Aorta (tissue), 5 donors: ENCODE data around the gene ATF7. TPM values are rescaled to one million over a fixed set of nuclear protein-coding genes. Genes with fewer than 3 reads are reported as not detected.
A peak's percentile ranks its signal among the peaks of the same experiment; 100 is the strongest.
"Not testable (repeated sequence)": the region's sequence is repeated elsewhere in the genome, so short reads cannot be mapped to it uniquely, and the experiment has no call there.

Experiments
- ATAC-seq: fragments of 200-7000 bp; cut with Tn5 transposase; one replicate; pipeline ENCODE4 v1.9.1; 2022; ENCODE audit warnings: moderate library complexity; ENCODE audit not compliant: low FRiP score
- DNase-seq, 2 donors: peaks; one replicate each; pipeline ENCODE4 v3.0.0-alpha.2; 2020
- H3K27ac ChIP-seq, 2 donors: one replicate each; pipeline ENCODE4 v1.5.1; 2013; ENCODE audit warnings: low read length in 2 of 2, mild to moderate bottlenecking in 2 of 2, moderate library complexity in 2 of 2, control low read depth in 1 of 2, inconsistent platforms in 1 of 2, low read depth in 1 of 2
- H3K27me3 ChIP-seq, 2 donors: one replicate each; pipeline ENCODE4 v1.6.1; 2013; ENCODE audit warnings: control low read depth in 1 of 2, low read length in 1 of 2, mild to moderate bottlenecking in 1 of 2, moderate library complexity in 1 of 2; ENCODE audit not compliant: insufficient read depth in 2 of 2, control insufficient read depth in 1 of 2
- H3K36me3 ChIP-seq, 2 donors: one replicate each; pipeline ENCODE4 v1.6.1; 2013; ENCODE audit warnings: control low read depth in 1 of 2, low read length in 1 of 2, mild to moderate bottlenecking in 1 of 2; ENCODE audit not compliant: insufficient read depth in 2 of 2, control insufficient read depth in 1 of 2
- H3K4me1 ChIP-seq, 2 donors: one replicate each; pipeline ENCODE4 v1.6.1; 2013; ENCODE audit warnings: low read length in 2 of 2, control low read depth in 1 of 2, mild to moderate bottlenecking in 1 of 2, moderate library complexity in 1 of 2; ENCODE audit not compliant: insufficient read depth in 2 of 2, control insufficient read depth in 1 of 2
- H3K4me3 ChIP-seq, 2 donors: one replicate each; pipeline ENCODE4 v1.5.1; 2013; ENCODE audit warnings: low read length in 2 of 2, control low read depth in 1 of 2, mild to moderate bottlenecking in 1 of 2
- H3K9me3 ChIP-seq: one replicate; pipeline ENCODE4 v1.6.1; 2013; ENCODE audit warnings: mild to moderate bottlenecking, low read length; ENCODE audit not compliant: control insufficient read depth
- WGBS, 2 donors: extraction: QIAGEN DNeasy Blood & Tissue Kit; methylation state at CpG; one replicate each; pipeline ENCODE4 v1.1.7; 2013; 5-methylcytosine and 5-hydroxymethylcytosine counted together
- intact Hi-C, 2 donors: fragments of 100-400 bp; cut with DNase I; formaldehyde crosslinking; loops; one replicate each; pipeline versions ENCODE4 v1.14.2 to v1.15.0; 2022
- polyA plus RNA-seq, 2 donors: library from polyadenylated mRNA; stranded (reverse); fragments of 200-250 nt; gene quantifications; one replicate each; pipeline ENCODE4 v1.2.3, GENCODE V29; 2013
- total RNA-seq, 2 donors: library from RNA; stranded (reverse); fragmentation: NEBNext Ultra II Directional; extraction: Animal tissue kit (Norgen Biotek cat#: 25700); gene quantifications; one replicate each; pipeline ENCODE4 v1.2.1, GENCODE V29; 2021
- donor health status: healthy with polysubstance abuse.
- donor health status: Bipolar disorder and iron deficiency.
- donor health status: DM: no; HTN: no; CAD: no.
- donor health status: DM: no; HTN: no; CAD: no.
- donor health status: DM: yes; HTN: yes; CAD: no.

ATF7 gene
- total and polyA plus RNA-seq, 4 donors: 25.7 to 73.5 (median 49.0) TPM

- no peak for DNase-seq
- ATAC-seq: peak; percentile 31
- WGBS, 2 donors: 31 to 51% methylated on average over 1 of the region's 1 CpG
- Histone ChIP-seq H3K4me3 (no peak overlapping the region), H3K27ac (peak overlapping the region; percentile 17 to 87), H3K27me3 (no peaks in the 10 kb centered on the region), H3K4me1 (peaks cover 4 to 5% of the 10 kb centered on the region in 2 donors), H3K36me3 (no peaks in the 10 kb centered on the region), H3K9me3 (no peaks in the 10 kb centered on the region)
- intact Hi-C loops: loop anchor here in 1 of 2 donors (5.0 to 10.0 kb wide), 2 partner anchors 63 to 96 kb away; partner anchors contain the start of gene ATF7
These were observed 64.6 kb downstream of the ATF7 start for GRCh38 chr12:53561590-53561953.

- H3K27ac ChIP-seq: peak overlapping the region; percentile 86 to 87
- no peaks in the 10 kb centered on the region for H3K27me3 ChIP-seq
- DNase-seq (no peak), ATAC-seq (peak; percentile 3)
- 36 to 44% methylated on average over 2 of the region's 2 CpGs for WGBS, 2 donors
- H3K36me3 ChIP-seq: no peaks in the 10 kb centered on the region
- H3K9me3 ChIP-seq: no peaks in the 10 kb centered on the region
- peaks cover 4 to 5% of the 10 kb centered on the region in 2 donors for H3K4me1 ChIP-seq
- intact Hi-C loops: loop anchor here in 1 of 2 donors (5.0 to 10.0 kb wide), 2 partner anchors 64 to 96 kb away; partner anchors contain the start of gene ATF7
- no peak overlapping the region for H3K4me3 ChIP-seq
These were observed 65.1 kb downstream of the ATF7 start for GRCh38 chr12:53560912-53561589.

GRCh38 chr12:53560351-53560750, 65.8 kb downstream of the ATF7 start:
- Histone ChIP-seq H3K27me3 (no peaks in the 10 kb centered on the region), H3K9me3 (no peaks in the 10 kb centered on the region), H3K4me1 (peaks cover 4 to 5% of the 10 kb centered on the region in 2 donors), H3K27ac (peak overlapping the region in 1 of 2 donors; percentile 87), H3K4me3 (no peak overlapping the region), H3K36me3 (no peaks in the 10 kb centered on the region)
- intact Hi-C loops: loop anchor here in 1 of 2 donors (5.0 to 10.0 kb wide), 2 partner anchors 64 to 97 kb away; partner anchors contain the start of gene ATF7
- ATAC-seq: peak; percentile 64
- DNase-seq: no peak
- 3 to 5% methylated on average over 6 of the region's 6 CpGs for WGBS, 2 donors

GRCh38 chr12:53558631-53559030, 67.6 kb downstream of the ATF7 start:
- intact Hi-C loops: no loop called here
- no peak for ATAC-seq
- Histone ChIP-seq H3K9me3 (no peaks in the 10 kb centered on the region), H3K4me3 (no peak overlapping the region), H3K36me3 (no peaks in the 10 kb centered on the region), H3K27ac (peak overlapping the region in 1 of 2 donors; percentile 59), H3K4me1 (peaks cover 4 to 5% of the 10 kb centered on the region in 2 donors), H3K27me3 (no peaks in the 10 kb centered on the region)
- no peak for DNase-seq
- WGBS, 2 donors: 98% methylated on average over 1 of the region's 1 CpG

- WGBS, 2 donors: 84 to 85% methylated on average over 13 to 14 of the region's 14 CpGs
- DNase-seq: no peak
- H3K27ac ChIP-seq: no peak overlapping the region
- no peak overlapping the region for H3K4me3 ChIP-seq
- H3K36me3 ChIP-seq: peaks cover 0 to 2% of the 10 kb centered on the region in 2 donors
- no peaks in the 10 kb centered on the region for H3K9me3 ChIP-seq
- ATAC-seq: no peak
- no peaks in the 10 kb centered on the region for H3K27me3 ChIP-seq
- no peaks in the 10 kb centered on the region for H3K4me1 ChIP-seq
- intact Hi-C loops: no loop called here
These were observed 73.5 kb downstream of the ATF7 start for GRCh38 chr12:53552361-53553327.

GRCh38 chr12:53551889-53552291, 74.3 kb downstream of the ATF7 start:
- H3K4me1 ChIP-seq: no peaks in the 10 kb centered on the region
- no peaks in the 10 kb centered on the region for H3K27me3 ChIP-seq
- DNase-seq (no peak), ATAC-seq (no peak)
- H3K9me3 ChIP-seq: no peaks in the 10 kb centered on the region
- WGBS, 2 donors: 78 to 79% methylated on average over 2 of the region's 2 CpGs
- no peak overlapping the region for H3K4me3 ChIP-seq
- H3K36me3 ChIP-seq: peaks cover 0 to 2% of the 10 kb centered on the region in 2 donors
- H3K27ac ChIP-seq: peak overlapping the region in 1 of 2 donors; percentile 16
- intact Hi-C loops: no loop called here

- Histone ChIP-seq H3K27me3 (no peaks in the 10 kb centered on the region), H3K9me3 (no peaks in the 10 kb centered on the region), H3K4me1 (no peaks in the 10 kb centered on the region), H3K27ac (no peak overlapping the region), H3K4me3 (no peak overlapping the region), H3K36me3 (peaks cover 0 to 2% of the 10 kb centered on the region in 2 donors)
- ATAC-seq (no peak), DNase-seq (no peak)
- 84 to 98% methylated on average over 1 of the region's 1 CpG for WGBS, 2 donors
- intact Hi-C loops: no loop called here
These were observed 75.6 kb downstream of the ATF7 start for GRCh38 chr12:53550595-53550994.

- H3K27me3 ChIP-seq, H3K4me1 ChIP-seq, H3K9me3 ChIP-seq, DNase-seq, intact Hi-C loops, ATAC-seq, H3K4me3 ChIP-seq, H3K27ac ChIP-seq, H3K36me3 ChIP-seq: not testable (repeated sequence)
- 97 to 98% methylated on average over 8 of the region's 8 CpGs for WGBS, 2 donors
These were observed 76.1 kb downstream of the ATF7 start for GRCh38 chr12:53550131-53550530.
